B cell (primary cell): ENCODE data around the gene SGIP1. TPM values are rescaled to one million over a fixed set of nuclear protein-coding genes. Genes with fewer than 3 reads are reported as not detected.

Experiments
- ATAC-seq: fragments of 200-7000 bp; cut with Tn5 transposase; one replicate; pipeline ENCODE4 v1.10.0; 2021; ENCODE audit warnings: low read depth, mild to moderate bottlenecking, moderate number of reproducible peaks, moderate library complexity
- CTCF ChIA-PET: fragments of 350-600 bp; sonication (Branson Sonifier 250); formaldehyde crosslinking; loops from one replicate; lab custom pipeline; 2021; ENCODE audit warnings: antibody characterized with exemption, inconsistent platforms; lab: Charles Lee
- POLR2A ChIA-PET: fragments of 350-600 bp; sonication (Branson Sonifier 250); formaldehyde crosslinking; loops from one replicate; lab custom pipeline; 2021; ENCODE audit warnings: antibody characterized with exemption; lab: Charles Lee
- DNase-seq: peaks from one replicate; pipeline ENCODE4 v3.0.0; 2013
- H2AFZ ChIP-seq: 2 replicates; pipeline ENCODE4 v1.6.1; 2012; ENCODE audit warnings: mild to moderate bottlenecking, low read depth, low read length; ENCODE audit not compliant: insufficient read depth, poor library complexity, severe bottlenecking
- H3K27ac ChIP-seq, 2 donors: 1 replicate in 1 of 2; 2 replicates in 1 of 2; pipeline ENCODE4 v1.5.1; 2012 to 2013; ENCODE audit warnings: low read length in 2 of 2, mild to moderate bottlenecking in 2 of 2, moderate library complexity in 1 of 2
- H3K27me3 ChIP-seq, 4 experiments: fragments of 200-600 bp in 1 of 4; sonication (generic) in 1 of 4; replicated peaks in 1 of 4; 1 replicate in 2 of 4; 2 replicates in 2 of 4; pipeline versions ENCODE4 v1.6.1 to v1.7.0; 2013 to 2016; ENCODE audit warnings: low read length in 3 of 4, mild to moderate bottlenecking in 2 of 4, mixed read lengths in 1 of 4, moderate library complexity in 1 of 4; ENCODE audit not compliant: insufficient read depth in 4 of 4, control insufficient read depth in 3 of 4; ENCODE audit errors: control extremely low read depth in 1 of 4
- H3K36me3 ChIP-seq, 2 experiments: replicated peaks in 1 of 2; 1 replicate in 1 of 2; 2 replicates in 1 of 2; pipeline versions ENCODE4 v1.6.1 to v1.7.1; 2013; ENCODE audit warnings: low read length in 1 of 2; ENCODE audit not compliant: insufficient read depth in 2 of 2, control insufficient read depth in 1 of 2; ENCODE audit errors: control extremely low read depth in 1 of 2, extremely low read depth in 1 of 2
- H3K4me1 ChIP-seq, 2 donors: fragments of 200-600 bp in 1 of 2; sonication (generic) in 1 of 2; 1 replicate in 1 of 2; 2 replicates in 1 of 2; pipeline versions ENCODE4 v1.5.1 to v1.6.1; 2013 to 2017; ENCODE audit warnings: low read length in 2 of 2; ENCODE audit not compliant: control insufficient read depth in 2 of 2, insufficient read depth in 2 of 2
- H3K4me2 ChIP-seq: replicated peaks from 2 replicates; pipeline ENCODE3; 2012; ENCODE audit warnings: mild to moderate bottlenecking, low read depth, low read length; ENCODE audit not compliant: poor library complexity, severe bottlenecking
- H3K4me3 ChIP-seq, 5 experiments: fragments of 200-600 bp in 1 of 5; sonication (generic) in 1 of 5; 1 replicate in 3 of 5; 2 replicates in 2 of 5; pipeline versions ENCODE4 v1.5.1 to v1.7.0; 2011 to 2016; ENCODE audit warnings: low read length in 4 of 5, mild to moderate bottlenecking in 4 of 5, low read depth in 2 of 5, control low read depth in 1 of 5, moderate library complexity in 1 of 5; ENCODE audit not compliant: insufficient read depth in 1 of 5; ENCODE audit errors: control extremely low read depth in 1 of 5, extremely low read depth in 1 of 5
- H3K79me2 ChIP-seq: fragments of 200-600 bp; sonication (generic); one replicate; pipeline ENCODE4 v1.6.0; 2016; ENCODE audit warnings: low read length; ENCODE audit not compliant: control insufficient read depth, insufficient read depth
- H3K9ac ChIP-seq: fragments of 200-600 bp; sonication (generic); 2 replicates; pipeline ENCODE4 v1.6.1; 2017; ENCODE audit warnings: mild to moderate bottlenecking, low read length, moderate library complexity
- H3K9me3 ChIP-seq, 3 donors: one replicate each; pipeline versions ENCODE4 v1.6.1 to v1.7.1; 2013; ENCODE audit warnings: low read length in 2 of 3; ENCODE audit not compliant: control insufficient read depth in 2 of 3, insufficient read depth in 1 of 3; ENCODE audit errors: control extremely low read depth in 1 of 3
- H4K20me1 ChIP-seq: 2 replicates; pipeline ENCODE4 v1.6.0; 2012; ENCODE audit warnings: mild to moderate bottlenecking, low read length; ENCODE audit not compliant: insufficient read depth, control insufficient read depth, poor library complexity, severe bottlenecking
- H3K27ac Mint-ChIP-seq: one replicate; pipeline ENCODE4 v1.8.0; 2021; ENCODE audit warnings: mixed read lengths
- H3K27me3 Mint-ChIP-seq: one replicate; pipeline ENCODE4 v1.8.0; 2021; ENCODE audit warnings: mixed read lengths
- H3K4me1 Mint-ChIP-seq: one replicate; pipeline ENCODE4 v1.8.0; 2021; ENCODE audit warnings: mixed read lengths
- H3K4me3 Mint-ChIP-seq: one replicate; pipeline ENCODE4 v1.8.0; 2021; ENCODE audit warnings: mixed read lengths
- H3K9me3 Mint-ChIP-seq: one replicate; pipeline ENCODE4 v1.8.0; 2022; ENCODE audit warnings: mixed read lengths; ENCODE audit not compliant: insufficient read depth
- CTCF ChIP-seq: fragments of 200-600 bp; IDR thresholded peaks from one replicate; pipeline ENCODE4 v1.8.0; 2022; ENCODE audit warnings: antibody characterized with exemption, mild to moderate bottlenecking
- EZH2 ChIP-seq: IDR thresholded peaks from 2 replicates; pipeline ENCODE4 v1.6.1; 2012; ENCODE audit warnings: borderline replicate concordance, low read depth, mild to moderate bottlenecking, moderate library complexity, low read length; ENCODE audit not compliant: insufficient read depth, poor library complexity, severe bottlenecking
- WGBS: methylation state at CpG from one replicate; pipeline ENCODE4 v1.1.5; 2013; ENCODE audit warnings: missing lambda C conversion rate; ENCODE audit not compliant: insufficient coverage; 5-methylcytosine and 5-hydroxymethylcytosine counted together
- intact Hi-C: fragments of 100-400 bp; cut with micrococcal nuclease; formaldehyde crosslinking; loops from one replicate; pipeline ENCODE4 v1.10.0; 2022
- polyA plus RNA-seq: library from polyadenylated mRNA; depleted of rRNA; stranded (reverse); fragments of >200 nt; gene quantifications from 2 replicates; pipeline ENCODE4 v1.2.3, GENCODE V29; 2012
- total RNA-seq, 2 donors: library from RNA; stranded (reverse); fragments of 120-200 nt in 1 of 2; gene quantifications; 1 replicate in 1 of 2; 2 replicates in 1 of 2; pipeline versions ENCODE4 v1.2.3 to v1.2.4, GENCODE V29; 2013 to 2022

SGIP1 gene
- total and polyA plus RNA-seq, 2 donors (not counting 1 experiment from before 2014, with no cell fraction given), result not detected

- intact Hi-C loops, result no loop called here
- Mint-ChIP-seq H3K27ac (no peak overlapping the region), H3K4me1 (no peaks in the 10 kb centered on the region), H3K27me3 (peaks cover 8% of the 10 kb centered on the region), H3K4me3 (no peak overlapping the region), H3K9me3 (no peaks in the 10 kb centered on the region)
- Histone ChIP-seq H3K79me2 (no peaks in the 10 kb centered on the region), H3K9me3 (no peaks in the 10 kb centered on the region), H3K4me3 (no peak overlapping the region), H3K4me1 (no peaks in the 10 kb centered on the region), H3K27ac (no peak overlapping the region), H2AFZ (no peak overlapping the region), H3K4me2 (no peak overlapping the region), H3K27me3 (no peaks in the 10 kb centered on the region), H3K36me3 (no peaks in the 10 kb centered on the region), H4K20me1 (no peaks in the 10 kb centered on the region), H3K9ac (no peak overlapping the region)
- TF ChIP-seq CTCF, result no peak
- no peak for TF ChIP-seq EZH2
- no peak for ATAC-seq
- DNase-seq, result no peak
- ChIA-PET POLR2A (no interaction called here), CTCF (interaction anchor here (1.2 to 2.2 kb wide), 2 partner anchors 14 to 21 kb away, joined by 4 to 6 read pairs; no protein-coding TSS in a partner anchor)
- no CpG with 5 or more reads among the region's 2 CpGs for whole genome bisulfite sequencing
Observed at GRCh38 chr1:66711420-66711819, 177.5 kb downstream of the SGIP1 start.

DNA sequence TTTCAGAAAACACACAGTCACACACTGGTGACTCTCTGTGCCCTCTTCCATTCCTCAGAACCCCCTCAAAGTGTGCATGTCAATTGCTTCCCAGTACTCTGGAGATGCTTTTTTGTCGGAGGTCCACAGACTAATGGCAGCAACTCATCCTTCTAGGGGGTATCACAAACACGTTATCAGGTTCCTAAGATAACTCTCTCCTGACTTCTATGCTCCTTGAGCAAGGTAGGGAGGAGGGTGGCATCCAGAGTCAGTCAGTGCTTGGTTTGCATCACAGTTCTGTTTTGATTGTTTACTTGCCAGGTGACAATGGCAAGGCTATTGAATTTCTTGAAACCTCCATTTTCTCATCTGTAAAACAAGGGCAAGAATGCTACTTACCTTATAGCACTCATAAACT, 178.9 kb downstream of the SGIP1 start:
- peaks cover 12% of the 10 kb centered on the region for H3K27me3 Mint-ChIP-seq
- H3K4me3 ChIP-seq, result no peak overlapping the region
- H2AFZ ChIP-seq, result no peak overlapping the region
- no peaks in the 10 kb centered on the region for H3K4me1 ChIP-seq
- TF ChIP-seq EZH2 (no peak), CTCF (no peak)
- H3K79me2 ChIP-seq, result no peaks in the 10 kb centered on the region
- H3K4me1 Mint-ChIP-seq, result no peaks in the 10 kb centered on the region
- no peaks in the 10 kb centered on the region for H3K27me3 ChIP-seq
- no peak for DNase-seq
- H3K9ac ChIP-seq, result no peak overlapping the region
- no peak overlapping the region for H3K27ac Mint-ChIP-seq
- no peak overlapping the region for H3K4me2 ChIP-seq
- H4K20me1 ChIP-seq, result no peaks in the 10 kb centered on the region
- no peak overlapping the region for H3K4me3 Mint-ChIP-seq
- 40% methylated on average over 1 of the region's 2 CpGs for WGBS
- no peak overlapping the region for H3K27ac ChIP-seq
- H3K36me3 ChIP-seq, result no peaks in the 10 kb centered on the region
- H3K9me3 Mint-ChIP-seq, result no peaks in the 10 kb centered on the region
- no peaks in the 10 kb centered on the region for H3K9me3 ChIP-seq
- ChIA-PET CTCF (no interaction called here), POLR2A (no interaction called here)
- intact Hi-C loops, result no loop called here
- ATAC-seq, result no peak
